Epithelial cell of esophagus (primary cell): ENCODE measurements around the gene CSF1R.

Experiments
- DNase-seq: peaks from one replicate; pipeline ENCODE4 v3.0.0; 2010; ENCODE audit warnings: low read depth
- H3K4me3 ChIP-seq: 2 replicates; pipeline ENCODE4 v1.5.1; 2011; ENCODE audit warnings: mild to moderate bottlenecking, low read length, control low read depth
- CTCF ChIP-seq: IDR thresholded peaks from 2 replicates; pipeline ENCODE4 v1.5.1; 2011; ENCODE audit warnings: low read depth, mild to moderate bottlenecking, low read length, control low read depth, inconsistent platforms; ENCODE audit not compliant: insufficient read depth; ENCODE audit errors: missing control alignments

The CSF1R gene

GRCh38 chr5:150085950-150086715, at the start of gene CSF1R:
Gene CSF1R (minus strand): TSS chr5:150086554. CDS start chr5:150086427, 127 bp downstream.
- DNase-seq = no peak
- no peak within 1 kb of the TSS for H3K4me3 ChIP-seq

GRCh38 chr5:150135557-150136304, 49.4 kb upstream of the CSF1R start:
- DNase-seq = no peak
- no peak for TF ChIP-seq CTCF
- no peak overlapping the region for H3K4me3 ChIP-seq

More at GRCh38 chr5:150085950-150086715, at the start of gene CSF1R:
- TF ChIP-seq CTCF = no peak

- DNase-seq = no peak
- H3K4me3 ChIP-seq = no peak overlapping the region
- TF ChIP-seq CTCF = no peak
Measured at GRCh38 chr5:150134198-150134588, 47.8 kb upstream of the CSF1R start.

GRCh38 chr5:150133581-150134197, 47.3 kb upstream of the CSF1R start:
- no peak for TF ChIP-seq CTCF
- DNase-seq = no peak
- no peak overlapping the region for H3K4me3 ChIP-seq

GRCh38 chr5:150132740-150133139, 46.4 kb upstream of the CSF1R start:
- no peak for TF ChIP-seq CTCF
- H3K4me3 ChIP-seq = no peak overlapping the region
- DNase-seq = no peak

- no peak for DNase-seq
- no peak overlapping the region for H3K4me3 ChIP-seq
- TF ChIP-seq CTCF = no peak
Measured at GRCh38 chr5:150131978-150132694, 45.8 kb upstream of the CSF1R start.
